ENCODE data around the gene A4GNT.

A4GNT gene

DNA sequence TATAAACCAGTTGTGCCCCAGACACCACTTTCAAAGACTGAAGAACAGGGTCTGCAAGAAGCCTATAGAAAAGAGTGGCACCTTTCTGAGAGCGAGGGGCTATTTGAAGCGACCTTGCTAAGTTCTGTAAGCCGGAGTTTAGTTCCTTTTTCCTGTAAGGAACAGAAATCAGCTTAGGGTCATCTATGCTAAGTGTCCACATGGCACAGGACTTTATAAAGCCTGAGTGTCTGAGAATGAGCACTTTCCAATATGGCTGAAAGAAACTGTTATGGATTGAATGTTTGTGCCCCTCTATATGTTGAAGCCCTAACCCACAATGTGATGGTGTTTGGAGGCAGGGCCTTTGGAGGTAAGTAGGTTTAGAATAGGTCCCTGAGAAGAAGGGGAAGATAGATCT is 4.0 kb upstream of the A4GNT start:
- Mint-ChIP-seq H3K36me3 (ENCODE audit: insufficient read depth) (no peaks in the 10 kb centered on the region), H3K4me1 (no peaks in the 10 kb centered on the region), H3K9me3 (no peaks in the 10 kb centered on the region), H3K27me3 (peaks cover 18% of the 10 kb centered on the region), H3K27ac (ENCODE audit: low read depth) (no peak overlapping the region), H3K4me3 (no peak overlapping the region)
- ATAC-seq (replicated peaks; ENCODE audit: extremely low read depth, poor library complexity, severe bottlenecking): no peak
- DNase-seq (ENCODE audit: low spot score in 2 of 2): no peak

DNA sequence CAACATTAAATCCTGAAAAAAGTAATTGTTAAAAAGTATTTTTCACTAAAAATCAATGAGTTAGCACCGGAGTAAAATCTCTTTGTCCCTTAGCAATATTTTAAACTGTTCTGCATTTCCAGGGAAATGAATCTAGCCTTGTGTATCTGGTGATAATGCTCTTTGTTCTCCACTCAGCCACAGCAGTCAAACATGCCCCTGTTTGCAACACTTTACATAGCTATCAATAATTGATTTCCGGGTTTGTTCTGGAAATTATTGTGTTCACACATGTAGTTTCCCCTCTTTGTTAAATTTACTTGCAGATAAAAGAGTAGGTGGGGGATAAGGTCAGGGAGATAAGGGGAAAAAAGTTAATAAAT is 3.6 kb upstream of the A4GNT start:
- H3K27me3 Mint-ChIP-seq: peaks cover 15% of the 10 kb centered on the region
- no peak for ATAC-seq (replicated peaks; ENCODE audit: extremely low read depth, poor library complexity, severe bottlenecking)
- no peaks in the 10 kb centered on the region for H3K4me1 Mint-ChIP-seq
- DNase-seq (ENCODE audit: low spot score in 2 of 2): no peak
- H3K27ac Mint-ChIP-seq (ENCODE audit: low read depth): no peak overlapping the region
- H3K9me3 Mint-ChIP-seq: no peaks in the 10 kb centered on the region
- no peak overlapping the region for H3K4me3 Mint-ChIP-seq
- H3K36me3 Mint-ChIP-seq (ENCODE audit: insufficient read depth): no peaks in the 10 kb centered on the region

DNA sequence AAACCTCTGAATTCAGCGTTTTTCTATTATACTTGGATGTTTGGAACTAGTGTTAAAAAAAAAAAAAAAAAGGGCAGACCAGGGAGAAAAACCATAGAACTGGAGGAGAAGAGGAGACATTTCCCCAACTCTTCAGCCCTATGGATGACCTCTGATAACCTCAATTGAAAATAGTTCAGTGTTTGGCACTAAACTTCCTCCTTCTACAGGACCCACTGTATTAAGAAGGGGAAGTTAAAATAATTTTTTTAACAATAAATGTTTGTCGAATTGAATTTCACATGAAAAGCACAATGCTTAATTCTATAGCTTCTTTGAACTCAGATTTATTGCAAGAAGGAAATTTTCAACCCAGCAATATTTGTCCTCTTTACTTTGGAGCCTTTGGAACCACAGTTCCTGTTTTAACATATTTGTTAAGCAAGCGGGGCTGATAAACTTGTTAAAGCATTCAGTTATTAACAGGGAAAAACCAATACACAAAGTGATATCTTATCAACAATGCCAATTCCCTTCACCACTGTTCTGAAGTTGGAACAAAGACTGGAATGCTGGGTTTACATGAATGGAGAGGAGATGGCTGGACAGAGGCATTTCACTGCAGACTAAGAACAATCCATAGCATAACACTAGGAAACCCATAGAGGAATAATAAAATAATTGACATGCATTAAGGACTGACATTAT is 3.1 kb upstream of the A4GNT start:
- Mint-ChIP-seq H3K27ac (ENCODE audit: low read depth) (no peak overlapping the region), H3K9me3 (no peaks in the 10 kb centered on the region), H3K27me3 (peaks cover 9% of the 10 kb centered on the region), H3K4me3 (no peak overlapping the region), H3K36me3 (ENCODE audit: insufficient read depth) (no peaks in the 10 kb centered on the region), H3K4me1 (no peaks in the 10 kb centered on the region)
- no peak for DNase-seq (ENCODE audit: low spot score in 2 of 2)
- no peak for ATAC-seq (replicated peaks; ENCODE audit: extremely low read depth, poor library complexity, severe bottlenecking)

DNA sequence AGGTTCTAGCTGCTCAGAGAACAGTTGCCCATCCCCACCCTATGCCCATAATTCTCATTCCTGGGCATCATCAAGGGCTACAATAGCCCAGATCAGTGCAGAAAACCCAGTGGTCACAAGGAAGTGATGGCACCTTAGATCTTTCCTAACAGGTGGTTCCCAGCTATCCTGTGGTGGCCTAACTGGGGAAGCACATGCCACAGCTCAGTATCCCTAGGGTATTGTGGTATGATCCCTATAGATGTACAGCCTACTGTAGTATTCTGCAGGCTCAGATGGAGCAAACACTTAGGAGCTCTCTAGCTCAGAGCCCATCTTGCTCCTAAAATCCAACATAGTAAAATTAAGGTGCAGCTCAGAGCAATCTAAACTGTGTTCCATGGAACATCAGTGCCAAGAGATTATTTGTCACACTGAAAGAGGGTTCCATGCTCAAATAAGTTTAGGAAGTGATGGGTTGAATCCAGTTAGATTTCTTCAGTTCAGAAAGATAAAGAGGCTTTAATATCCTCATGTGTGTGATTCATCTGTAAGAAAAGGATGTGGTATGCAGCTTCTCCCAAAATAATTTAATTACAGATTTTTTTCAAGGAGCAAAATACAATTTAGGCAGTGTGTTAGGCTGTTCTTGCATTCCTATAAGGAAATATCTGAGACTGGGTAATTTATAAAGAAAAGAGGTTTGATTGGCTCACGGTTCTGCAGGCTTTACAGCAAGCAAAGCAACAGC is 4.4 kb downstream of the A4GNT start:
- H3K27ac Mint-ChIP-seq (ENCODE audit: low read depth): no peak overlapping the region
- H3K9me3 Mint-ChIP-seq: no peaks in the 10 kb centered on the region
- DNase-seq (ENCODE audit: low spot score in 2 of 2) (no peak), ATAC-seq (replicated peaks; ENCODE audit: extremely low read depth, poor library complexity, severe bottlenecking) (no peak)
- H3K27me3 Mint-ChIP-seq: peaks cover 10% of the 10 kb centered on the region
- H3K4me3 Mint-ChIP-seq: no peak overlapping the region
- H3K4me1 Mint-ChIP-seq: no peaks in the 10 kb centered on the region
- no peaks in the 10 kb centered on the region for H3K36me3 Mint-ChIP-seq (ENCODE audit: insufficient read depth)

DNA sequence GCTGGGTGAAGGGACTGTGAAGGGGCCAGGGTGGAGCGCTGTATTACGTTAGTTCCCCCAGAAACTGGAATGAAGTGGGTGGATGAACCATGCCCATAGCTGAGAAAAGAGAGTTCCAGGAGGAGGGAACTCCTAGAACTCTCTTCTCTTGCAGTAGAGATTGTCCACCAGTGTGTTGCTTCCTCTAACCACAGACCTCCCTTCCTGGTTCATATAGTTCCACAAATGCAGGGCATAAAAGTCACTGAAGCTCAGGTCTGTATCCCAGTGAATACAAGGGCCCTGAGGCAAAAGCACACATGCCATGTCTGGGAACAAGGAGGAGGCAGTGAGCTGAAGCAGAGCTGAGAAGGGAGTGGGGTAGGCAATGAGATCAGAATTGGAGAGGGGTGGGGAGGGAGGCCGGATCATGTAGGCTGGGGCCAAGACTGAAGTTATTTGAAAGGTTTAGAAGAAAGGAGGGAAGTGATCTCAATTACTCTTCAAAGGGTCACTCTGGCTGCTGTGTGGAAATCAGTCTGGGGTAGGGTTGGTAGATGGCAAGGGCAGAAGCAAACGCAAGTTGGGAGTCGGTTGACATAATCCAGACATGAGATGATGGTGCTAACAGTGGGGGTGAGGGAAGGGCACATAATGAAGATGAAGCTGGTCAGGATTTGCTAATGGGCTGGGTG is 6.5 kb downstream of the A4GNT start:
- ATAC-seq (replicated peaks; ENCODE audit: extremely low read depth, poor library complexity, severe bottlenecking) (no peak), DNase-seq (ENCODE audit: low spot score in 2 of 2) (no peak)
- Mint-ChIP-seq H3K27ac (ENCODE audit: low read depth) (no peak overlapping the region), H3K4me1 (no peaks in the 10 kb centered on the region), H3K27me3 (peaks cover 11% of the 10 kb centered on the region), H3K36me3 (ENCODE audit: insufficient read depth) (no peaks in the 10 kb centered on the region), H3K4me3 (no peak overlapping the region), H3K9me3 (no peaks in the 10 kb centered on the region)

DNA sequence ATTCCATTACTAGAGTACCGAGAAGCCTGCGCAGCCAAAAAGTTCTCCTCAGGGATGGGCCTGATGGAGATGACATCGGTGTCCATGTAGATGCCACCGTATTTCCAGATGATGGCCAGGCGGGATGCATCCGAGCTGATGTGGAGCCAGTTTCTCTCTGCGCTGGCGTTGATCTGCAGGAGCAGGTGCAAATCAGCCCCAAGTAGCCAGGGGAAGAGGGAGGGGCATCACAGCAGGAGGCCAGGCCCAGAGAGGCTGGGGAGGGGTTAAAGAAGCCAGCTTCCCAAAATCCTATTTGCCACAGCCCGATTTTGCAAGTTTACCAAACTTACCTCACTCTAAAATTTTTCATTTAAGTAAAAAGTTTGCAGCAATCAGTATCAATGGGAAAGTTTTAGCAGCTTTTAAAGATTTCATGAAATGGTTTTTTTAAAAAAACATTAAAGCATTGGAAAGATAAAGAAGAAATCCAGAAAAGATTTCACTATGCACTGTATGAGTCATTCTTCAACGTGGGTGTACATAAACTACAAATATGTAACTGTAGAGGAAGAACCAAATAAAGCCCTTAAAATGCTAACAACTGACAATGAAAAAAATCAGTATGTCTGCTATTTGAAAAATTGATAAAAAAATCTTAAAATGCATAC is 7.4 kb downstream of the A4GNT start:
- Mint-ChIP-seq H3K4me1 (no peaks in the 10 kb centered on the region), H3K9me3 (no peaks in the 10 kb centered on the region), H3K27me3 (peaks cover 11% of the 10 kb centered on the region), H3K27ac (ENCODE audit: low read depth) (no peak overlapping the region), H3K36me3 (ENCODE audit: insufficient read depth) (no peaks in the 10 kb centered on the region), H3K4me3 (no peak overlapping the region)
- ATAC-seq (replicated peaks; ENCODE audit: extremely low read depth, poor library complexity, severe bottlenecking): no peak
- no peak for DNase-seq (ENCODE audit: low spot score in 2 of 2)

DNA sequence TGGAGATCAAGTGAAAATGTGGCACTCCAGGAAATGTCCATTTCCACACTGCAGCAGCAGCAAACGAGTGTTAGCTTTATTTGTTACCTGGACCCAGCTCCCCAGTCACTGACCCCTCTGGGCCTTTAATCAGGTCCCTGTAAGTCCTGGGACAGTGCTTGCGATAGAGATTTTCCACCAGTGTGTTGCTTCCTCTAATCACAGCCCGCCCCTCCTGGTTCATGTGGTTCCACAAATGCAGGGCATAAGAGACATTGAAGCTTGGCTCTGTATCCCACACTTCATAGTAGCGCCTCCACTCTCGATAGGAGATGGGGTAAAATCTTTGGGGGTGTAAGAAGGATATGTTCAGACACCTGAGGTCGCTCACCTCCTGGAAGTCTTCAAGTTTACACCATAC is 8.0 kb downstream of the A4GNT start:
- no peaks in the 10 kb centered on the region for H3K9me3 Mint-ChIP-seq
- no peak overlapping the region for H3K4me3 Mint-ChIP-seq

DNA sequence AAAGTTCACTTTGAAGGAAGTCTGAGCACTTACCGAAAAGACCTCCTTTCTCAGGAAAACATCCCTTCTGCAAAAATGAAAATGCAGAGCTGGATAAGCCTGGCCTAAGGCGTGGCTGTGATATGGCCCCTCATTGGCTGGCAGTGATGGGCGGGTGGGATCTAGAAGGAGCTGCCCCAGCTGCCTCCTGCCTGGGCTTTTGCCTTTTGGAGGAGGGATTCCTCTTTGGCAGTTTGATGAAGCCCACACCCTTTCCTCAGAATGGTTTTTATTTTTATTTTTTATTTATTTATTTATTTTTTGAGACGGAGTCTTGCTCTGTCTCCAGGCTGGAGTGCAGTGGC is 12.8 kb downstream of the A4GNT start:
- H3K36me3 Mint-ChIP-seq (ENCODE audit: insufficient read depth): no peaks in the 10 kb centered on the region
- H3K27me3 Mint-ChIP-seq: peaks cover 61% of the 10 kb centered on the region
- DNase-seq (ENCODE audit: low spot score in 2 of 2) (no peak), ATAC-seq (replicated peaks; ENCODE audit: extremely low read depth, poor library complexity, severe bottlenecking) (no peak)
- no peak overlapping the region for H3K4me3 Mint-ChIP-seq
- no peak overlapping the region for H3K27ac Mint-ChIP-seq (ENCODE audit: low read depth)
- H3K9me3 Mint-ChIP-seq: no peaks in the 10 kb centered on the region
- H3K4me1 Mint-ChIP-seq: peaks cover 12% of the 10 kb centered on the region

More for the DNA sequence above, 8.0 kb downstream of the A4GNT start:
- ATAC-seq (replicated peaks; ENCODE audit: extremely low read depth, poor library complexity, severe bottlenecking): no peak
- Mint-ChIP-seq H3K27me3 (peaks cover 13% of the 10 kb centered on the region), H3K36me3 (ENCODE audit: insufficient read depth) (no peaks in the 10 kb centered on the region), H3K4me1 (no peaks in the 10 kb centered on the region), H3K27ac (ENCODE audit: low read depth) (no peak overlapping the region)
- no peak for DNase-seq (ENCODE audit: low spot score in 2 of 2)

DNA sequence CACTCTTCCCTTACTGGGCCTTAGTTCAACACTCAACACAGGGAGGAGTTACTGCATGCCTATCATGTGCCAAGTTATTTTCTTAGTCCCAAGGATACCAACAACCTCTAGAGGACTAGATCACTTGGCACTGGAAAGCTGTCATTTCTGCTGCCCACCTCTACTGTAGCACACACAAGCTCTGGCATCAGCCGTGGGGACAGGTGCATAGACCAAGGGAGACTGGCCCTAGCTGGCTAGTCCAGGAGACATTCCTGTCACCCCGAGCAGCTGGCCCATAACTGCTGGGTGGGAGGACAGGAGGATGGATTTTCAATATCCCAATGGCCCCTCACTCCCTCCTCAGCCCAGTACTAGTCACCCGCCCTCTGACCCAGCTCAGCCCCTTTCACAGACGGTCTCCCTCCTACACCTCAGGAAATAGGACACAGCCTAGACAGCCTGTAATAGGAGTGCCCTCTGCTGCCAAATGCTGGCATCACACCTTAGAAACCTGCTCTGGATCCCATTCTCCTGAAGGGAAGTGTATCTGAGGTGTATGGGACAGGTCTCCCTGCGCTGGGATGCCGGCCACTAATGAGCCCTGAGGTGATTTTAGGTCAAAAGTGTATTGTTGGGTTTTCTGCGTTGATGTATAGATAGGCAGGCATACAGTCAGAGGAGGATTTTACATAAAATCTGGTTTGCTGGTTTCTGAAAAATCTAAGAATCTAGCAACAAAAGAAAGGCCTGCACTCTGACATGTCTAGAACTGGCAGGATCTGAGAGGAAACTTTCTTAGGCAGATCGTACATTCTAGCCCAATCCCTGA is 13.4 kb downstream of the A4GNT start:
- no peaks in the 10 kb centered on the region for H3K9me3 Mint-ChIP-seq
- H3K27me3 Mint-ChIP-seq: peaks cover 66% of the 10 kb centered on the region
- peaks cover 12% of the 10 kb centered on the region for H3K4me1 Mint-ChIP-seq
- ATAC-seq (replicated peaks; ENCODE audit: extremely low read depth, poor library complexity, severe bottlenecking) (peak; percentile 43), DNase-seq (ENCODE audit: low spot score in 2 of 2) (no peak)
- no peaks in the 10 kb centered on the region for H3K36me3 Mint-ChIP-seq (ENCODE audit: insufficient read depth)
- H3K4me3 Mint-ChIP-seq: no peak overlapping the region
- no peak overlapping the region for H3K27ac Mint-ChIP-seq (ENCODE audit: low read depth)

DNA sequence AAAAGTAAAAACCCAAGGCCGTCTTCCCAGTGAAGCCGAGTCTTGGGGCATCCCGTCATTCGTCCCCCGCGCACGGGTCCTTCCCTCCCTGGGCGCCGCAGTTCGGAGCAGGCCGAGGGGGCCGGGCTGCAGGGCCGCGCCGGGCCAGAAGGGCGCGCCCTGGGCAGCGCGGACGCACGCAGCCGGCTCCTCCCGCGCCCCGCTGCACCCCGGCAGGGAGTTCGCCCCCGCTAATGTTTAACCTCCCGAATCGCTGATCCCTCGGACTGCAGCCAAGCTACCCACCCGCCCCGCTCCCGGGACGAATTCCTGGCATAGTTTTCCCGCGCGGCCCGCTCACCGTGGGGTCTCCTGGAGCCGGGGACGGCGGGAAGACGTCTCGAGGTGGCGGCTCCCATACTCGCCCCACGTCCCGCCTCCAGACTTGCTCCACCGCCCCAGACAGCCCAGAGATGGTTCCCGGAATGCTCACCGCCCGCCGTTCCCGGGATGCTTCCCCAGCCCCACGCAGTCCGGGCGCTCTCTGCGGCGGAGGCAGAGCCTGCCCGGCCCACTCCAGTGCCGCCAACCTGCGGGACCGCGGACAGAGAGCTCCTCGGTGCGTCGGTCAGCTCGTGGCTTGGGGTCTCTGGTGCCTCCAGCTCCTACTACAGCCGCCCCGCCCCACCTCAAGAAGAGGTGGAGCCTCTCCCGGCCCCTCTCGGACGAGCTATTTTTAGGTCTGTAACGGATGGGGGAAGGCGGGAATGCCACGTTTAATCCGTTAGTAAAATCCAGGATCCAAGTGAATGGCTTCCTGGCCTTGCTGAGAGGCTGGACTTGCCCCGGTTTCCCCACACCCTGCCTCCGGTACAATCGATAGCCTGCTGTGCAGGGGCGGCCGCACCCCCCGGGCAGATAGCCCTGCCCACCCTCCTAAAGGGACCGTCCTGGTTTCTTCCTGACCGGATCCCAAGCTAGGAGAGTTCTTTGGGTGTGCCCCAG is 16.9 kb downstream of the A4GNT start, which contains the start of gene DZIP1L:
DZIP1L (minus strand) TSS at position 621 of the 984 bp plus-strand sequence. CDS start 11,637 bp downstream, outside the sequence.
- peak within 1 kb of the TSS; percentile 61 for H3K4me3 Mint-ChIP-seq
- no peak within 1 kb of the TSS for H3K27ac Mint-ChIP-seq (ENCODE audit: low read depth)
- H3K36me3 Mint-ChIP-seq (ENCODE audit: insufficient read depth): no peaks in the 10 kb centered on the region
- no peaks in the 10 kb centered on the region for H3K9me3 Mint-ChIP-seq
- DNase-seq (ENCODE audit: low spot score in 2 of 2) (no peak), ATAC-seq (replicated peaks; ENCODE audit: extremely low read depth, poor library complexity, severe bottlenecking) (peak; percentile 58)
- peaks cover 83% of the 10 kb centered on the region for H3K27me3 Mint-ChIP-seq
- H3K4me1 Mint-ChIP-seq: peaks cover 12% of the 10 kb centered on the region

DNA sequence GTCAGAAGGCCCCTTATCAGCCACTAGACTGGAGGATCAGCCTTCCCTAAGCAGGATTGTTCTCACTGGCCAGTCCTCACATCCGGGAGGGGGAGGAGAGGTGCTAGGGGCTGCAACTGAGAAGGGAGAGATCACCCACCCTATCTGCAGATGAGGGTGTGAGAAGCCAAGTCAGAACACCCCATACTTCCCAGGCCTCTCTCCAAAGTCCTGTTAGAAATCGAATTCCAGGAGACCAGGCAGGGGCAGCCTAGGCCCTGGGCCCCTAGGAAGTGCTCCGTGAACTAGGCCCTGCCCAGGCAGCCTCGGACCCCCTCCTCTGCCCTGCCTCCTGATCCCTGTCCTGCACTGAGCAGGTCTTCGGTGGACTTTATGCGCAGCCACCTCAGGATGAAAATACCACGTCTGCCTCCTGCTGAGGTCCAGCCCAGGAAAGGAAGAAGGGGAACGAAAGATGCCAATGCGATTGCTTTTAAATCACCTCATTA is 17.7 kb downstream of the A4GNT start:
- Mint-ChIP-seq H3K9me3 (no peaks in the 10 kb centered on the region), H3K4me1 (peaks cover 12% of the 10 kb centered on the region), H3K27ac (ENCODE audit: low read depth) (no peak overlapping the region), H3K27me3 (peaks cover 91% of the 10 kb centered on the region), H3K36me3 (ENCODE audit: insufficient read depth) (no peaks in the 10 kb centered on the region), H3K4me3 (peak overlapping the region; percentile 18)
- no peak for DNase-seq (ENCODE audit: low spot score in 2 of 2)
- ATAC-seq (replicated peaks; ENCODE audit: extremely low read depth, poor library complexity, severe bottlenecking): no peak
